LNCAP (cell line): ENCODE results near the gene PACSIN1.

ENCODE experiments used
- TF ChIP-seq, protein P1 (sequence below): fragments of 450-650 bp; IDR thresholded peaks from 2 replicates; pipeline ENCODE4 v1.5.1; 2017; ENCODE audit warnings: mild to moderate bottlenecking

PACSIN1 gene

DNA sequence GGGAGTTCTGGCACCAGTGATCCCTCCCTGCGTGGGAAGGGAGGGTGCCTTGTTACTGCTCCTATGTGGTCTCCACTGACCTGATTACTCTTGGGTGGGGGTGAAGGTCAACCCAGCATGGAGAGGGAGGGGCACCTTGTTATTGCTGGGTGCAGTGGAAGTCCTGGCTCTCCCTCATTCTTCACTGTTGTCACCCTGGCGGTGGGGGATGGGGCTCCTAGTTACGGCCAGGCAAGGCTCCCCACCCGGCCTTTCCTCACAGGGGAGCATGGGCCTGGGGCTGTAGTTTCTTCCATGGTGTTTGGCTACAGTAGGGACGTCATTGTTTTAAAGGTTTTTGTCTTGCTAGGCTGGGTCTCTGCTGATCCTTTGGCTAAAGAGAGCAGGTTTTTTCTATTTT lies 40.8 kb downstream of the PACSIN1 start:
- TF ChIP-seq, protein P1, sequence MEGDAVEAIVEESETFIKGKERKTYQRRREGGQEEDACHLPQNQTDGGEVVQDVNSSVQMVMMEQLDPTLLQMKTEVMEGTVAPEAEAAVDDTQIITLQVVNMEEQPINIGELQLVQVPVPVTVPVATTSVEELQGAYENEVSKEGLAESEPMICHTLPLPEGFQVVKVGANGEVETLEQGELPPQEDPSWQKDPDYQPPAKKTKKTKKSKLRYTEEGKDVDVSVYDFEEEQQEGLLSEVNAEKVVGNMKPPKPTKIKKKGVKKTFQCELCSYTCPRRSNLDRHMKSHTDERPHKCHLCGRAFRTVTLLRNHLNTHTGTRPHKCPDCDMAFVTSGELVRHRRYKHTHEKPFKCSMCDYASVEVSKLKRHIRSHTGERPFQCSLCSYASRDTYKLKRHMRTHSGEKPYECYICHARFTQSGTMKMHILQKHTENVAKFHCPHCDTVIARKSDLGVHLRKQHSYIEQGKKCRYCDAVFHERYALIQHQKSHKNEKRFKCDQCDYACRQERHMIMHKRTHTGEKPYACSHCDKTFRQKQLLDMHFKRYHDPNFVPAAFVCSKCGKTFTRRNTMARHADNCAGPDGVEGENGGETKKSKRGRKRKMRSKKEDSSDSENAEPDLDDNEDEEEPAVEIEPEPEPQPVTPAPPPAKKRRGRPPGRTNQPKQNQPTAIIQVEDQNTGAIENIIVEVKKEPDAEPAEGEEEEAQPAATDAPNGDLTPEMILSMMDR: no peak

- TF ChIP-seq, protein P1: no peak
Measured at GRCh38 chr6:34508425-34508824, 42.5 kb downstream of the PACSIN1 start.

DNA sequence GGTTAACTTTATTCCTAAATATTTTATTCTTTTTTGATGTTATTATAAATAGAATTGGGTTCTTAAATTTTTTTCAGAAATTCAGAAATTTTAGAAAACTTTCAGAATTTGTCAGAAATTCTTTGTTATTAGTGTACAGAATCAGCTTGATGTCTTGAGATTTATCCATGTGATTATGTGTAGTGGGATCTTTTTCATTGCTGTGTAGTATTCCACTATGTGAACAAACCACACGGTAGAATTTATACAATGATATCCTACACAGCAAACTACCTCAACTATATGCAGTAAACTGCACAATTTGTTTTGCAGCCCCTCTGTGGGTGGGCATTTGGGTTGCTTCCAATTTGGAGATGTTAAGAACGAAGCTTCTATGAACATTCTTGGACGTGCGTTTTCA lies 43.9 kb downstream of the PACSIN1 start:
- TF ChIP-seq, protein P1: no peak

- TF ChIP-seq, protein P1: no peak
Measured at GRCh38 chr6:34510299-34510698, 44.4 kb downstream of the PACSIN1 start.

DNA sequence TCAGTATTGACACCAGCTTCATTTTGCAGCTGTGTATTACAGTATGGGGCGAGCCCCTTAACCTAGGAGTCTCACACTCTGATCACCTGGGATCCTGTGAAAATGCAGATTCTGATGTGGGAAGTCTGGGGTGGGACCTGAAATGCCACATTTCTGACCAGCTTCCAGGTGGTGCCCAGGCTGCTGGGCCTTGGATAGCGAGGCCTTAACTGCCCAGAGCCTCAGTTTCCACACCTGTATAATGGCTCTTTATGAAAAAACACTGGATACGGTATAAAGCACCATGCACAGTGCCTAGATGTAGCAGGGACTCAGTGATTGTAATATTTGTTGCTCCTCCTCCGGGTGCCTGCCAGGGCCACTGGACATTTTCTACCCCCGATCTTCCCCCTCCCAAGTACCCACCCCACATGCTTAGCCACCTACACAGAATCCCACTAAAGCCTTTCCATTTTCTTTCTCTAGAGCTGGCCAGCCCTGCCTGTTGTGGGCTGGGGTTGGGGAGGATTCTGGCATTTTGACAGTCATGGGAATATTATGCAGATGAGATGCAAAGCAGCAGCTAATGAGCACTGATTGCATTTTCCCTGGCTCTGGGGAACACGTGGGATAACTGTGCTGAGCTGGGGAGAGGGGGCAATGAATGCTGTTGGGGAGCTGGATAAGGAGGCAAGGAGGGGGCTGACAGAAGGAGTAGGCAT lies 45.5 kb downstream of the PACSIN1 start:
- TF ChIP-seq, protein P1: no peak

DNA sequence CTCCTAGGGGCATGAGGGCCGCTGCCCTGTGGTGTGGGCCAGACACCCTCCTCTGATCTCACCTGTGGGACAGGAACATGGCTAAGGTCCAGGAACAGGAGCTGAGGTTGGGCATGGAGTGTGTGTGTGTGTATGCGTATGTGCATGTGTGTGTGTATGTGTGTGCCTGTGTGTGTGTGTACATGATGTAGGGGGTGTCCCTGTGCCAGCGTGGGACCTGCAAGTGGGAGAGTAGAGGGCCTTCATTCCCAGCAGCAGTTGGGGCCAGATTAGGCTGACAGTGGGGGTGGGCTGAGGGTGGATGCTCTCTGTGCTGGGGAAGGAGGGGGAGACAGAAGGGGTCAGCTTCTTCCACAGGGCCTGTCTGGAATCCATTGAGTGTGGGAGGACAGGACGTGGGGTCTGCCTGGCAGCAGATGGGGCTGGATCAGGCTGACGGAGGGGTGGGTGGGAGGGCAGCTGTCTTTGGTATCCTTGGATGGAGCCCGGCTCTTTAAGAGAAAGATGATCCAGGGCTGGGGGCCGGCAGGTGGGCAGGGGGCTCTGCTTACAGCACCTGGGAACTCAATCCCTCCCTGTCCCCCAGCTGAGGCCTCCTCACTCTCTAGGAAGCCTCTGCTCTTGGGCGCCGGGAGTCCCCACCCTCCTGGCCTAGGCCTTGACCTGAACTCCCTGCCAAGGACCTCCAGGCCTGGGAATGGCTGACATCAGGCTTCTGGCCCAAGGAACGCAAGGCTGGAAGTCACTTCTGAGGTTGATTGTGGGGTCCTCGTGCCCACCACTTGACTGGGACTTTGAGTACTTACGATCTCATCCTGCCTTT lies 46.2 kb downstream of the PACSIN1 start:
- TF ChIP-seq, protein P1: no peak

DNA sequence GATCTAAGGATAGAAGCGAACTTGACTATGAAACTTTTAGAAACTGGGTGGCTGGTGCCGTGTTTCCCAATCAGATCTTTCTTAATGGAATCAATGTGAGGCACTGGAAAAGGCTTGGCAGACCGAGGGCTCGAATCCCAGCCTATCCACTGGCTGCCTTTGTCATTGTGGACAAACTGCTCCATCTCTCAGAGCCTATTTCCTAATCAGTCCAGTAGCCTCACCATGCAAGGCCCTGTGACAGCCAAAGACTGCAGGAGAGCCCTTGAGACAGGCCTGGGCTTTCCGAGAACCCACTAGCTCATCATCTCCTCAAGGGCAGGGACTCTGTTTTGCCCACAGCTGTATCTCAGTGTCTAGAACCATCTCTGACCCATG lies 46.9 kb downstream of the PACSIN1 start:
- TF ChIP-seq, protein P1: no peak
